GM21717 (cell line): Measurements from ENCODE around the gene CENPN.

Source experiments
- ATAC-seq: cut with Tn5 transposase; IDR thresholded peaks from one replicate; pipeline ENCODE4 v1.9.1; 2021; ENCODE audit warnings: mild to moderate bottlenecking, moderate library complexity; ENCODE audit not compliant: unreplicated experiment

The CENPN gene

GRCh38 chr16:81006813-81007695 is at the start of gene CENPN, which contains the start of gene CMC2:
TSS of gene CENPN (plus strand) at chr16:81007214. CDS start at chr16:81011940, 4,726 bp downstream.
TSS of gene CMC2 (minus strand) at chr16:81006885. CDS start at chr16:80997394, 9,491 bp downstream.
- peak; percentile 85 for ATAC-seq

DNA sequence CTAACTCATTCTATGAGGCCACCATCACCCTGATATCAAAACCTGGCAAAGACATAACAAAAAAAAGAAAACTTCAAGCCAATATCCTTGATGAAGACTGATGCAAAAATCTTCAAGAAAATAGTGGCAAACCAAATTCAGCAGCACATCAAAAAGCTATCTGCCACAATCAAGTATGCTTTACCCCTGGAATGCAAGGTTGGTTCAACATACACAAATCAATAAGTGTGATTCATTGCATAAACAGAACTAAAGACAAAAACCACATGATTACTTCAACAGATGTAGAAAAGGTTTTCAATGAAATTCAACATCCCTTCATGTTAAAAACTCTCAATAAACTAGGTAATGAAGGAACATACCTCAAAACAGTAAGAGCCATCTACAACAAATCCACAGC is 48.7 kb upstream of the CENPN start:
- ATAC-seq = no peak

GRCh38 chr16:80962879-80963278 is 44.1 kb upstream of the CENPN start:
- no peak for ATAC-seq

GRCh38 chr16:80964351-80964750 is 42.7 kb upstream of the CENPN start:
- ATAC-seq = no peak

DNA sequence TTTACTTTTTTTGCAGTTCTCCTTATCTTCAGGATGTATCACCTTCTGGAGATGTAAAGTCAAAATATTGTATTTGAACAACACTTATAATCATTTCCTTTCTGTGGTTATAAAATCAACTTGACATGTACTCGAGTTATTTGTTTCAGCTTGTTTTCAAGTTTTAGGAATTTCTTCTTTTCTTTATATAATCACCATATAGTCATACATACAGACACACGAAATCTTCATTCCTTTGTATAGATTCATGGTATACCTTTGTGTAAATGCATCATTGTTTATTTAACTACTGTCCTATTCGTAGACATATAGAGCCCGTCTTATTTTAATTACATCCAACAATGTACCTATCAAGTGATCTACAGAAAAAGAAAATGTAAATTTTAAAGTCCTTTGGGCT is 40.4 kb upstream of the CENPN start:
- no peak for ATAC-seq

GRCh38 chr16:80968386-80969113 is 38.5 kb upstream of the CENPN start:
- no peak for ATAC-seq

DNA sequence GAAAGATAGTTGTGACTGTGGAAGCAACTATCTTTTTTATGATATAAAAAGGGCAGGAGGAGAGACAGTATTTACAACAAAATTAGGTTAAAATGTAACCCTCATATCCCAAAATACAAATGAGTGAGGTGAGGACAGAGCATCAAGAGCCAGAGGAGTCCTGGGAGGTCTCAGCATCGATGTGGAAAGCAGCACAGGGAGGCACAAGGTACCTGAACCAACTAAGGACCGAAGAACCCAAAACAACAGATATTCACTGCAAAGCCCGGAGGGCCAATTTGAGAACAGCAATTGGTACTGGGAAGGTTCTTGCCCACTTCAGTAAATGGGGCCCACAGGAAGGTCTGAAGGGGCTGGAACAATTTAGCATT is 37.9 kb upstream of the CENPN start:
- no peak for ATAC-seq

DNA sequence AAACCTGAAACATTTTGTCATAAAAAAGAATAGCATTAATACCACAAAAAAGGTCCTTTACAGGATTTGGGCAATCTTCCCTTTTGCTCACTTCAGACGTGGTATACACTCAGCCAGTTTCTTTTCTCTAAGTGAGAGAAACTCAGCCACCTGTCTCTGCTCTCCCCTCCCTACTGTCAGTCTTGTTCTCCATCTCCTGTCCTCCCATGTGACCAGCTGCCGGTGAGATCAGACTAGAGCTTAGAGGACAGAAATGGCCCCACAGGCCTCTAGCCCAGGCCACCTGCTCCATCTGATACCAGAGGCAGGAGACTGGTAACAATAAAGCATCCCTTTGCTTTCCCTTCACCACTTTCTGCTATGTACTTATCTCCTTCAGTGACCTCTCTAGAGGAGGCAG is 35.2 kb upstream of the CENPN start:
- peak; percentile 82 for ATAC-seq

GRCh38 chr16:80972611-80973010 is 34.4 kb upstream of the CENPN start:
- no peak for ATAC-seq

DNA sequence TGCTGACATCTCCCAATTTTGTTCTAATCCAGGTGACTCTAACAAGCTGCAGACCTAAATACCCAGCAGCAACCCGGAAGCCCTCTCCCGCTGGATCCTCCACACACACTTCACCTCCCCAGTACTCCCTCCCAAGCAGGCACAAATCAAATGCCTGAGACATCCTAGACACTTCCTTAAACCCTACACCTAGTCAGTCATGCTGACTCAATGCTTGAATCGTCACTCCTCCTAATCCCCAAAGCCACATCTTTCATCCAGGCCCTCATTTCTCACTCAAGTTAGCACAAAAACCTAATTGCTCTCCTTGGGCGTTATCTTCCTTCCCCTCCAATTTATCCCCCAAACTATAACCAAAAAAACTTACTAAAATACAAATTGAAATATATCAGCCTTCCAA is 33.0 kb upstream of the CENPN start:
- no peak for ATAC-seq

GRCh38 chr16:80974649-80975376 is 32.2 kb upstream of the CENPN start:
- ATAC-seq = no peak

DNA sequence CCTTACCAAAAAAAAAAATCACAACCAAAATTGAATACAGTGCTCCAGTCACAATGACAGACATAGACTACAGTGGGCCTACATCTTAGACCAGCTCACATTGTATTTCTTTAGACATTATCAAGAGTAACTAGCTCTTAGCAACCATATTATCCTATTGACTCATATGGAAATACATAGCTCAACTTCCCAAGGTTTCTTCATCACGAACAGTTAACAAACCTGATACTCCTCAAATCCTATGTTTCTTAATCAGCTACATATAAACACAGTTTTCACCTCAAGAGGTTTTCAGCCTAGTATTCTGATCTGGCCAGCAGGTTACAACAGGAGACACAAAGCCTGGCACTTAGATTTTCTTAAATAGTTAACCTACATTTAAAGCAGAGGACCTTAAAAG is 30.1 kb upstream of the CENPN start:
- no peak for ATAC-seq

DNA sequence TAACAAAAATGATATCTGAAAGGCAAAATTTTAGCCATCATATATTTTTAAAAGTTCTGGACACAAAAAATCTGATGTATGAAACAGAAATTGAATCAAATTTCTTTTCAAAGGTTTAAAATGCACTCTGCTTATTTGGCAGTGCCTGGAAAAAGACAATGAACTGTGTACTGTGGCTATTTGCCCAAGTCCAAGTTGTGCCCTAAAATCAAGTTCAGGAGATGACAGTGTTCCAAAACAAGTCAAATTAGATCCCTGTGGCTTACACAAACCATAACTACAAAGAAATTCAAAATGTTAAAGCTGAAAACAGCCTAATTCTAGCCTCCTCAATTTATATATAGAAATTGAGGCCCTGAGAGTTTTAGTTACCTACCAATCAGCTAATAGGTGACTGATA is 25.9 kb upstream of the CENPN start:
- ATAC-seq = no peak

DNA sequence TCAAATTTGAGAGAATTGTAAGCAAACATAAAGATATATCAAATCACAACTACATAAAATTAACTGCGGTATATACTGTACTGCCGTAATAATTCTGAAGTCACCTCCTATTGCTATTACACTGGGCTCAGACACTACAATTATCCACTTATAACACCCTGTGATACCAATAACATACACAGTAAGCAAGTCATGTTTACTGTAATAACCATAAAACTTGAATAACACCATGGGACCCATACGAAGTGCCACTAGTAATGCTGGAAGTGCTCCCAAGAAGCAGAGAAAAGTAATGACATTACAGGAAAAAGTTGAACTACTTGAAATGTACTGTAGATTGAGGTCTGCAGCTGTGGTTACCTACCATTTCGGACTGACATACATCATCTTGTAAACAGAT is 24.4 kb upstream of the CENPN start:
- no peak for ATAC-seq

- ATAC-seq = no peak
These were observed 22.7 kb upstream of the CENPN start for GRCh38 chr16:80984124-80984892.

- no peak for ATAC-seq
These were observed 21.4 kb upstream of the CENPN start for GRCh38 chr16:80985611-80986010.

GRCh38 chr16:80986557-80986956 is 20.5 kb upstream of the CENPN start:
- ATAC-seq = no peak

DNA sequence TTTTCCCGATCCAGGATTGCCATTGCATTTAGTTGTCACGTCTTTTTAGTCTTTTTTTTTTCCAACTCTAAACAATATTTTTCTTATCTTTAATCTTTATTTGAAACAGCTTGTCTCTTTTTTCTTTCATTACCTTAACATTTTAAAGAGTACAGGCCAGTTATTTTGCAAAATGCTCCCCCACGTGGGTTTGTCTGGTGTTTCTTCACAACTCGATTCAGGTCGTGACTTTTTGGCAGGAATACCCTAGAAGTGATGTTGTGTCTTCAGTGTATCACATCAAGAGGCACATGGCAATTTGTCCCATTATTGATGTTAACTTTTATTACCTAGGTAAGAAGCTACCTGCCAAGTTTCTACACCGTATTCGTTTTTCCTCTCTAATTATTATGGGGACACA is 18.3 kb upstream of the CENPN start:
- ATAC-seq = no peak

DNA sequence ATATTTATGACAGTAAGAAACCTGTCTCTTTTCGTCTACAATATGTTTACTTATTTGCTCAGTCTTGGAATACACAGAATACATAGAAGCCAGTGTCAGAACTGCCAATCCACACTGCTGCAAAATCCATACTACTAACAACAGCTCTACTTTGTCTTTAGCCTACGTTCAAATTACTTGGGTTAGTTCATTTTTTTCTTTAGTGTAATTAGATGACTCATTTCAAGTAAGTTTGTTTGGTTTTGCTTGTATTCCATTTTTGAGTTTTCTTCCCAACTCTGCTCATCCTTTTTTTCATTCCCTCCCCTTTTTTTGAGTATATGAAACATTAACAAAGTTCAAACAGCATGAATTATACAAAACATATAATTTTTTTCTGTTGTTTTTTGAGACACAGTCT is 17.2 kb upstream of the CENPN start:
- no peak for ATAC-seq

GRCh38 chr16:80990577-80990976 is 16.4 kb upstream of the CENPN start:
- no peak for ATAC-seq

DNA sequence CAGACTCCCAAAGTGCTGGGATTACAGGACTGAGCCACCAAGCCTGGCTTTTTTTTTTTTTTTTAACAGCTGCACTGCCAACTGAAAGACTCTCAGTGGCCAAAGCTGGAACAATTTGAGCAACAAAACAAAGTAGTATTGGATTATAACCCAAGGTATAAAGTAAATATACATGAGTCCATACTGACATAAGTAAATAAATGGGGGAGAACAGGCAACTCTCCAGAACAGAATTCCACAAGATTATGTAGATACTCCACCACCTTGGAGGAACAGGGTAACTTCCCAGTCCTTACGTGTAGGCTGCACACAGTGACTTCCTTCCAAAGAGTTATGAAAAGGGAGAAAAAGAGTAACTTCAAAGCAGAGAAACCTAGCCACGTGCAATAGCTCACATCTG is 16.0 kb upstream of the CENPN start:
- ATAC-seq = no peak
